GM12872 (cell line): ENCODE measurements around the gene CCL11.

Experiments
- CTCF ChIP-seq: IDR thresholded peaks from 3 replicates; pipeline ENCODE4 v1.5.1; 2011; ENCODE audit warnings: low read depth, mild to moderate bottlenecking, low read length, moderate library complexity; ENCODE audit not compliant: insufficient read depth

CCL11 gene

GRCh38 chr17:34321964-34322363 lies 36.4 kb downstream of the CCL11 start:
- TF ChIP-seq CTCF: no peak

GRCh38 chr17:34337701-34338100 lies 52.2 kb downstream of the CCL11 start:
- TF ChIP-seq CTCF: no peak
